Measurements from ENCODE around the gene PA2G4. TPM values are rescaled to one million over a fixed set of nuclear protein-coding genes. Genes with fewer than 3 reads are reported as not detected.

Gene PA2G4
- total and polyA plus RNA-seq, 10 of the 15 experiments (the other 5 are each of a cell fraction or from before 2014, with no cell fraction given), result 148 to 514 (median 406) TPM

DNA sequence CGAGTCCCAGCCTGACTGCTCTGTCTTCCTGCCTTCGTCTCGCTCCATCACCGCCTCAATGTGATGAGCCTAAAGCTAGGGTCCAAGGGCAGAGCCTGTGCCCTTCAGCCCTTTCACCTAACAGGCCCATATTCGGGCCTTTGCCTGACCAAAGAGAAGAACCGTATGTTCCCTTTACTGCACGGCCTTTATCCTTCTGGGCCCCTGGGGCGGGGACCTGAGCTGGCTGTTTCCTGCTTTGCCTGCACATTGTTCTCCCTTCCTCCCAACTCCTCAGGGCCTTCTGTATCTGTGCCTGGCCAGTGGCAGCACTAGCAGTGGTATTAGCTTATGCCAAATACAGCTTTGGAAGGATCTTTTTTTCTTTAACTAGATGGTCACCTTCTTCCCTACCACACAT, 39.5 kb downstream of the PA2G4 start:
- intact Hi-C loops (cut with micrococcal nuclease; ENCODE audit: unreplicated experiment), result no loop called here
- ATAC-seq, result no peak
- ChIA-PET RAD21 (ENCODE audit: unreplicated experiment) (no interaction called here), POLR2A (interaction anchor here (0.9 to 2.2 kb wide), 3 partner anchors 14 to 320 kb away, joined by 4 to 6 read pairs (median 4); partner anchors contain the start of gene MYL6), CTCF (interaction anchor here (1.0 to 1.3 kb wide), 4 partner anchors 15 to 115 kb away, joined by 3 to 4 read pairs (median 4); partner anchors contain the start of gene ANKRD52), SMC1A (ENCODE audit: uncharacterized antibody, unreplicated experiment) (interaction anchor here (0.8 to 1.2 kb wide), 2 partner anchors 8 to 14 kb away, joined by 3 read pairs; partner anchors contain the start of gene MYL6B)
- WGBS (ENCODE audit: insufficient coverage, insufficient replicate concordance, low lambda C conversion rate, missing lambda C conversion rate), result 83% methylated on average over 8 of the region's 8 CpGs
- no peak for FAIRE-seq
- in situ Hi-C loops (cut with MboI), result no loop called here
- DNase-seq (ENCODE audit: low read depth, low spot score), result no peak
- Histone ChIP-seq H3K79me2 (ENCODE audit: control insufficient read depth, insufficient read depth, low read length) (no peaks in the 10 kb centered on the region), H2AFZ (ENCODE audit: control insufficient read depth, low read depth, low read length) (no peak overlapping the region), H3K36me3 (ENCODE audit: control insufficient read depth in 2 of 2, insufficient read depth in 2 of 2, low read length in 1 of 2) (peaks cover 11 to 16% of the 10 kb centered on the region in 2 experiments; a peak in 3 of 4 replicates), H3K9me3 (replicated peaks; ENCODE audit: control insufficient read depth, insufficient read depth, low read length) (no peaks in the 10 kb centered on the region), H3K4me2 (ENCODE audit: control insufficient read depth, insufficient read depth) (no peak overlapping the region), H4K20me1 (ENCODE audit: control insufficient read depth, insufficient read depth) (no peaks in the 10 kb centered on the region), H3K4me3 (no peak overlapping the region), H3K9ac (ENCODE audit: control insufficient read depth, insufficient read depth, low read length) (no peak overlapping the region), H3K27ac (ENCODE audit: control insufficient read depth, insufficient read depth) (no peak overlapping the region), H3K27me3 (replicated peaks in 1 of 2; ENCODE audit: control insufficient read depth in 2 of 2, insufficient read depth in 2 of 2, low read length in 1 of 2) (no peaks in the 10 kb centered on the region), H3K4me1 (ENCODE audit: control insufficient read depth, insufficient read depth, low read length) (no peaks in the 10 kb centered on the region)
- TF ChIP-seq, protein P1, sequence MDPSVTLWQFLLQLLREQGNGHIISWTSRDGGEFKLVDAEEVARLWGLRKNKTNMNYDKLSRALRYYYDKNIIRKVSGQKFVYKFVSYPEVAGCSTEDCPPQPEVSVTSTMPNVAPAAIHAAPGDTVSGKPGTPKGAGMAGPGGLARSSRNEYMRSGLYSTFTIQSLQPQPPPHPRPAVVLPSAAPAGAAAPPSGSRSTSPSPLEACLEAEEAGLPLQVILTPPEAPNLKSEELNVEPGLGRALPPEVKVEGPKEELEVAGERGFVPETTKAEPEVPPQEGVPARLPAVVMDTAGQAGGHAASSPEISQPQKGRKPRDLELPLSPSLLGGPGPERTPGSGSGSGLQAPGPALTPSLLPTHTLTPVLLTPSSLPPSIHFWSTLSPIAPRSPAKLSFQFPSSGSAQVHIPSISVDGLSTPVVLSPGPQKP (IDR thresholded peaks at IDR 0.05; ENCODE audit: low read depth, low read length), result no peak
- TF ChIP-seq HDAC2 (IDR thresholded peaks at IDR 0.05) (no peak), TARDBP (IDR thresholded peaks at IDR 0.05; ENCODE audit: borderline replicate concordance) (no peak), SUPT20H (IDR thresholded peaks at IDR 0.05; ENCODE audit: borderline replicate concordance, control insufficient read depth, low read depth, low read length) (no peak), STAT1 (conservative IDR thresholded peaks at IDR 0.05) (no peak), GABPA (IDR thresholded peaks at IDR 0.05; ENCODE audit: low read depth) (no peak), ZSCAN29 (IDR thresholded peaks at IDR 0.05) (no peak), JUND (IDR thresholded peaks at IDR 0.05; ENCODE audit: low read depth, low read length) (no peak), FOXM1 (IDR thresholded peaks at IDR 0.05; ENCODE audit: low read depth, low read length) (no peak), EGR1 (IDR thresholded peaks at IDR 0.05; ENCODE audit: borderline replicate concordance in 1 of 2, low read depth in 2 of 2, low read length in 2 of 2) (no peak), SPI1 (IDR thresholded peaks at IDR 0.05; ENCODE audit: borderline replicate concordance, insufficient read depth, low read depth, low read length) (no peak), PML (IDR thresholded peaks at IDR 0.05; ENCODE audit: low read length) (no peak), NFYB (IDR thresholded peaks at IDR 0.05; ENCODE audit: insufficient read depth, low read depth, low read length) (no peak), TBL1XR1 (IDR thresholded peaks at IDR 0.05; ENCODE audit: low read depth, low read length) (no peak), PAX8 (IDR thresholded peaks at IDR 0.05) (no peak), TAF1 (IDR thresholded peaks at IDR 0.05; ENCODE audit: borderline replicate concordance, low read depth, low read length) (no peak)
- TF ChIP-seq, protein P2, sequence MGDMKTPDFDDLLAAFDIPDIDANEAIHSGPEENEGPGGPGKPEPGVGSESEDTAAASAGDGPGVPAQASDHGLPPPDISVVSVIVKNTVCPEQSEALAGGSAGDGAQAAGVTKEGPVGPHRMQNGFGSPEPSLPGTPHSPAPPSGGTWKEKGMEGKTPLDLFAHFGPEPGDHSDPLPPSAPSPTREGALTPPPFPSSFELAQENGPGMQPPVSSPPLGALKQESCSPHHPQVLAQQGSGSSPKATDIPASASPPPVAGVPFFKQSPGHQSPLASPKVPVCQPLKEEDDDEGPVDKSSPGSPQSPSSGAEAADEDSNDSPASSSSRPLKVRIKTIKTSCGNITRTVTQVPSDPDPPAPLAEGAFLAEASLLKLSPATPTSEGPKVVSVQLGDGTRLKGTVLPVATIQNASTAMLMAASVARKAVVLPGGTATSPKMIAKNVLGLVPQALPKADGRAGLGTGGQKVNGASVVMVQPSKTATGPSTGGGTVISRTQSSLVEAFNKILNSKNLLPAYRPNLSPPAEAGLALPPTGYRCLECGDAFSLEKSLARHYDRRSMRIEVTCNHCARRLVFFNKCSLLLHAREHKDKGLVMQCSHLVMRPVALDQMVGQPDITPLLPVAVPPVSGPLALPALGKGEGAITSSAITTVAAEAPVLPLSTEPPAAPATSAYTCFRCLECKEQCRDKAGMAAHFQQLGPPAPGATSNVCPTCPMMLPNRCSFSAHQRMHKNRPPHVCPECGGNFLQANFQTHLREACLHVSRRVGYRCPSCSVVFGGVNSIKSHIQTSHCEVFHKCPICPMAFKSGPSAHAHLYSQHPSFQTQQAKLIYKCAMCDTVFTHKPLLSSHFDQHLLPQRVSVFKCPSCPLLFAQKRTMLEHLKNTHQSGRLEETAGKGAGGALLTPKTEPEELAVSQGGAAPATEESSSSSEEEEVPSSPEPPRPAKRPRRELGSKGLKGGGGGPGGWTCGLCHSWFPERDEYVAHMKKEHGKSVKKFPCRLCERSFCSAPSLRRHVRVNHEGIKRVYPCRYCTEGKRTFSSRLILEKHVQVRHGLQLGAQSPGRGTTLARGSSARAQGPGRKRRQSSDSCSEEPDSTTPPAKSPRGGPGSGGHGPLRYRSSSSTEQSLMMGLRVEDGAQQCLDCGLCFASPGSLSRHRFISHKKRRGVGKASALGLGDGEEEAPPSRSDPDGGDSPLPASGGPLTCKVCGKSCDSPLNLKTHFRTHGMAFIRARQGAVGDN (IDR thresholded peaks at IDR 0.05), result no peak
- TF ChIP-seq, protein P3, sequence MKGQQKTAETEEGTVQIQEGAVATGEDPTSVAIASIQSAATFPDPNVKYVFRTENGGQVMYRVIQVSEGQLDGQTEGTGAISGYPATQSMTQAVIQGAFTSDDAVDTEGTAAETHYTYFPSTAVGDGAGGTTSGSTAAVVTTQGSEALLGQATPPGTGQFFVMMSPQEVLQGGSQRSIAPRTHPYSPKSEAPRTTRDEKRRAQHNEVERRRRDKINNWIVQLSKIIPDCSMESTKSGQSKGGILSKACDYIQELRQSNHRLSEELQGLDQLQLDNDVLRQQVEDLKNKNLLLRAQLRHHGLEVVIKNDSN (IDR thresholded peaks at IDR 0.05; ENCODE audit: borderline replicate concordance, extremely low read length, insufficient read depth, low read depth, low read length), result no peak
- BruUV-seq (replicated peaks), result no TSS peak
